AG04449 (cell line): ENCODE results near the gene UGDH.
"Not testable (repeated sequence)": the region's sequence is repeated elsewhere in the genome, so short reads cannot be mapped to it uniquely, and the experiment has no call there.

Source experiments
- CTCF ChIA-PET: fragments of 350-600 bp; formaldehyde crosslinking; extraction: SDS; loops from one replicate; lab custom pipeline; 2021; ENCODE audit warnings: antibody characterized with exemption; lab: Yijun Ruan, JAX
- POLR2A ChIA-PET: fragments of 400-600, 350-600 bp; formaldehyde crosslinking; extraction: SDS; loops from one replicate; lab custom pipeline; 2020; ENCODE audit warnings: antibody characterized with exemption, inconsistent platforms; lab: Yijun Ruan, JAX
- DNase-seq: peaks from one replicate; pipeline ENCODE4 v3.0.0-alpha.2; 2010; ENCODE audit warnings: low read depth, low spot score
- H3K4me3 ChIP-seq: 2 replicates; pipeline ENCODE4 v1.5.1; 2011; ENCODE audit warnings: low read depth, mild to moderate bottlenecking, control low read depth, low read length
- CTCF ChIP-seq: IDR thresholded peaks from one replicate; pipeline ENCODE4 v1.5.1; 2011; ENCODE audit warnings: mild to moderate bottlenecking, moderate library complexity, low read length, control low read depth, inconsistent platforms; ENCODE audit not compliant: insufficient read depth; ENCODE audit errors: missing control alignments

Gene UGDH

DNA sequence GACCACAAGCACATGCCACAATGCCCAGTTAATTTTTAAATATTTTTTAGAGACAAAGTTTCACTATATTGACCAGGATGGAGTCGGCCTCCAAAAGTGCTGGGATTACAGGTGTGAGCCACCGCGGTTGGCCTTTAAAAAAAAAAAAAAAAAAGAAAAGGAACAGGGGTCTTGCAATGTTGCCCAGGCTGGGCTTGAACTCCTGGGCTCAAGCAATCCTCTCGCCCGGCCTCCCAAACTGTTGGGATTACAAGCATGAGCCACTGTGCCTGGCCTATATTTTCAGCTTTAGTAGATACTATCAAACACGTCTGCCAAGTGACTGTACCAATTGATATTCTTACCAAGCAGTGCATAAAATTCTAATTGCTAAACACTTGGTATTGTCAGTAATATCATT, 8.8 kb downstream of the UGDH start:
- POLR2A ChIA-PET = no interaction called here
- TF ChIP-seq CTCF = no peak
- CTCF ChIA-PET = no interaction called here
- no peak for DNase-seq
- no peak overlapping the region for H3K4me3 ChIP-seq

DNA sequence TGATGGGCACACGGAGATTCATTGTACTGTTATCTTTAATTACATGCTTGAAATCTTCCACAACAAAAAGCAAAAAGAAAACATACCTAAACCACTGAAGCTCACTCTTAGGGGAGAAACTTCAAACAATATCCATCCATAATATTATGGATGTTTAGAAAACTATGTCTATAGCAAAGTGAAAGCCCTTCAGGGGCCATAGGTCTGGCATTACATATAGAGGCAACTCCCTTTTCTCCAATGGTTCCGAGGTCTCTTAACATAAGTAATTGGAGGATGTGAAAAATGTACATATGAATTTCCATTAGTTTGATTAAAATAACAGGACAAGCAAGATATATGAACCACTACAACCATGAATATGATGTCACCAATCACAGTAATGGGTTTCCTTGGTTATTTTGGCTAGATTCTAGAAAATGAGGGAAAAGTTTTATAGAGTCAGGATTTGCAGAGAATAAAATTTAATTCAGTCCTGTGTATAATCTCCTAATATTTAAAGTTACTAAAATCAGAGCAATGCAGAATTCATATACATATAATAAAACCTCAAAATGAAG, 10.8 kb downstream of the UGDH start:
- CTCF ChIA-PET = interaction anchor here (0.9 kb wide), 1 partner anchor 14 kb away, joined by 3 read pairs; no protein-coding TSS in a partner anchor
- POLR2A ChIA-PET = interaction anchor here (0.6 kb wide), 1 partner anchor 11 kb away, joined by 3 read pairs; the partner anchor contains the start of gene UGDH
- TF ChIP-seq CTCF = no peak

GRCh38 chr4:39515669-39516401, 11.4 kb downstream of the UGDH start:
- not testable (repeated sequence) for H3K4me3 ChIP-seq, DNase-seq
- ChIA-PET CTCF (interaction anchor here (0.9 kb wide), 1 partner anchor 14 kb away, joined by 3 read pairs; no protein-coding TSS in a partner anchor), POLR2A (interaction anchor here (0.6 kb wide), 2 partner anchors 12 to 205 kb away, joined by 3 read pairs; partner anchors contain the start of gene UGDH)

More for the DNA sequence above, 10.8 kb downstream of the UGDH start:
- no peak overlapping the region for H3K4me3 ChIP-seq
- no peak for DNase-seq

DNA sequence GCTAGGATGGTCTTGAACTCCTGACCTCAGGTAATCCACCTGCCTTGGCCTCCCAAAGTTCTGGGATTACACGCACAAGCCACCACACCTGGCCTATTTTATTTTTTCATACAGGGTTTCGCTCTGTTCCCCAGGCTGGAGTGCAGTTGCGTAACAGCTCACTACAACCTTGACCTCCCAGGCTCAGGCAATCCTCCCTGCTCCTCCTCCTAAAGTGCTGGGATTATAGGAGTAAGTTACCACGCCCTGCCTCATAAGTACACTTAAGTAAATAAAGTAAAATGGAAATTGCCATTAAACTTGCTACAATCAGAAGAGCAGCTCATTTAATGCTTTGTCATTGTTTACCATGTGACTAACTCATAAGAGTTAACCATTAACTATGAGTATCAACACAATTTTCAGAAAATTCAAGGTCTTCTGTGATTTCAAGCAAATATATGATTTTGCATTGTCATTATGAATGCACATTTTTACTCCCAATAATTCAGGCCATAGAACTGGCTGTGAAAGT, 12.3 kb downstream of the UGDH start:
- POLR2A ChIA-PET = interaction anchor here (0.6 to 1.7 kb wide), 3 partner anchors 12 to 206 kb away, joined by 3 to 6 read pairs (median 3); partner anchors contain the start of genes SMIM14 and UGDH
- H3K4me3 ChIP-seq = no peak overlapping the region
- CTCF ChIA-PET = no interaction called here
- no peak for DNase-seq
- TF ChIP-seq CTCF = no peak

DNA sequence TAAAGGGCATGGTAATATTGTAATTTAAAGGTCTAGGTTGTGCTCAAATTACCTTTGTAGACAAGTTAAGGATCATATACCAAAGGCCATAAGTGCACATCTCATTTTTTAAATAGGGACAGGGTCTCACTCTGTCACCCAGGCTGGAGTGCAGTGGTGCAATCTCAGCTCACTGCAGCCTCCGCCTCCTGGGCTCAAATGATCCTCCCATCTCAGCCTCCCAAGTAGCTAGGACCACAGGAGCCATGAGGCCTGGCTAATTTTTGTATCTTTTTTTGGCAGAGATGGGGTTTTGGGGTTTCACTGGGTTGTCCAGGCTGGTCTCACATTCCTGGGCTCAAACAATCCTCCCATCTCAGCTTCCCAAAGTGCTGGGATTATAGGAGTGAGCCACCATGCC, 13.0 kb downstream of the UGDH start:
- DNase-seq, H3K4me3 ChIP-seq, CTCF ChIA-PET: not testable (repeated sequence)
- POLR2A ChIA-PET = interaction anchor here (0.7 to 1.7 kb wide), 2 partner anchors 13 to 125 kb away, joined by 3 to 6 read pairs; partner anchors contain the start of genes SMIM14 and UGDH

GRCh38 chr4:39510348-39510929, 16.8 kb downstream of the UGDH start:
- no peak for TF ChIP-seq CTCF
- DNase-seq = no peak
- CTCF ChIA-PET = interaction anchor here (0.9 to 1.2 kb wide), 5 partner anchors 15 to 147 kb away, joined by 3 to 8 read pairs (median 3); no protein-coding TSS in a partner anchor
- no peak overlapping the region for H3K4me3 ChIP-seq
- POLR2A ChIA-PET = interaction anchor here (0.6 to 1.4 kb wide), 2 partner anchors 8 to 17 kb away, joined by 3 read pairs; partner anchors contain the start of gene UGDH
